ENCODE data around the gene KIAA0825. TPM values are rescaled to one million over a fixed set of nuclear protein-coding genes. Genes with fewer than 3 reads are reported as not detected.

KIAA0825 gene
- total RNA-seq, 3 donors from 2014 or later (not counting 1 experiment from before 2014, with no cell fraction given) = 2.4 to 5.0 (median 4.8) TPM

- intact Hi-C loops (cut with micrococcal nuclease) = no loop called here
- ATAC-seq = no peak
- H3K27me3 Mint-ChIP-seq (ENCODE audit: low read depth in 2 of 2) = no peaks in the 10 kb centered on the region
- H3K4me1 ChIP-seq (ENCODE audit: control insufficient read depth, insufficient read depth, low read length) = no peaks in the 10 kb centered on the region
- H3K4me1 Mint-ChIP-seq = no peaks in the 10 kb centered on the region
- TF ChIP-seq, protein P1, sequence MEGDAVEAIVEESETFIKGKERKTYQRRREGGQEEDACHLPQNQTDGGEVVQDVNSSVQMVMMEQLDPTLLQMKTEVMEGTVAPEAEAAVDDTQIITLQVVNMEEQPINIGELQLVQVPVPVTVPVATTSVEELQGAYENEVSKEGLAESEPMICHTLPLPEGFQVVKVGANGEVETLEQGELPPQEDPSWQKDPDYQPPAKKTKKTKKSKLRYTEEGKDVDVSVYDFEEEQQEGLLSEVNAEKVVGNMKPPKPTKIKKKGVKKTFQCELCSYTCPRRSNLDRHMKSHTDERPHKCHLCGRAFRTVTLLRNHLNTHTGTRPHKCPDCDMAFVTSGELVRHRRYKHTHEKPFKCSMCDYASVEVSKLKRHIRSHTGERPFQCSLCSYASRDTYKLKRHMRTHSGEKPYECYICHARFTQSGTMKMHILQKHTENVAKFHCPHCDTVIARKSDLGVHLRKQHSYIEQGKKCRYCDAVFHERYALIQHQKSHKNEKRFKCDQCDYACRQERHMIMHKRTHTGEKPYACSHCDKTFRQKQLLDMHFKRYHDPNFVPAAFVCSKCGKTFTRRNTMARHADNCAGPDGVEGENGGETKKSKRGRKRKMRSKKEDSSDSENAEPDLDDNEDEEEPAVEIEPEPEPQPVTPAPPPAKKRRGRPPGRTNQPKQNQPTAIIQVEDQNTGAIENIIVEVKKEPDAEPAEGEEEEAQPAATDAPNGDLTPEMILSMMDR (IDR thresholded peaks at IDR 0.05) = no peak
- no peak overlapping the region for H3K4me3 Mint-ChIP-seq
- DNase-seq = no peak
- H3K27me3 ChIP-seq (ENCODE audit: control insufficient read depth, insufficient read depth, low read length) = no peaks in the 10 kb centered on the region
- no peak overlapping the region for H3K27ac Mint-ChIP-seq
- H3K36me3 ChIP-seq (ENCODE audit: control insufficient read depth, insufficient read depth, low read length) = no peaks in the 10 kb centered on the region
- no peaks in the 10 kb centered on the region for H3K9me3 ChIP-seq (ENCODE audit: control insufficient read depth, insufficient read depth, low read length)
- H3K27ac ChIP-seq (ENCODE audit: low read length) = no peak overlapping the region
- H3K9me3 Mint-ChIP-seq = no peaks in the 10 kb centered on the region
- H3K36me3 Mint-ChIP-seq = no peaks in the 10 kb centered on the region
- WGBS (ENCODE audit: insufficient coverage) = no CpG with 5 or more reads among the region's 1 CpG
- H3K4me3 ChIP-seq (ENCODE audit: low read length) = no peak overlapping the region
Observed at GRCh38 chr5:94310833-94311232, 307.6 kb downstream of the KIAA0825 start.

GRCh38 chr5:94309141-94309540, 309.3 kb downstream of the KIAA0825 start:
- H3K27me3 ChIP-seq (ENCODE audit: control insufficient read depth, insufficient read depth, low read length) = no peaks in the 10 kb centered on the region
- H3K27ac ChIP-seq (ENCODE audit: low read length) = no peak overlapping the region
- ATAC-seq (no peak), DNase-seq (no peak)
- H3K36me3 ChIP-seq (ENCODE audit: control insufficient read depth, insufficient read depth, low read length) = no peaks in the 10 kb centered on the region
- H3K4me1 Mint-ChIP-seq = no peaks in the 10 kb centered on the region
- TF ChIP-seq, protein P1 (IDR thresholded peaks at IDR 0.05) = no peak
- H3K9me3 ChIP-seq (ENCODE audit: control insufficient read depth, insufficient read depth, low read length) = no peaks in the 10 kb centered on the region
- no peaks in the 10 kb centered on the region for H3K4me1 ChIP-seq (ENCODE audit: control insufficient read depth, insufficient read depth, low read length)
- H3K9me3 Mint-ChIP-seq = no peaks in the 10 kb centered on the region
- intact Hi-C loops (cut with micrococcal nuclease) = no loop called here
- H3K27ac Mint-ChIP-seq = no peak overlapping the region
- WGBS (ENCODE audit: insufficient coverage) = no CpG with 5 or more reads among the region's 1 CpG
- H3K27me3 Mint-ChIP-seq (ENCODE audit: low read depth in 2 of 2) = no peaks in the 10 kb centered on the region
- no peaks in the 10 kb centered on the region for H3K36me3 Mint-ChIP-seq
- no peak overlapping the region for H3K4me3 Mint-ChIP-seq
- H3K4me3 ChIP-seq (ENCODE audit: low read length) = no peak overlapping the region

DNA sequence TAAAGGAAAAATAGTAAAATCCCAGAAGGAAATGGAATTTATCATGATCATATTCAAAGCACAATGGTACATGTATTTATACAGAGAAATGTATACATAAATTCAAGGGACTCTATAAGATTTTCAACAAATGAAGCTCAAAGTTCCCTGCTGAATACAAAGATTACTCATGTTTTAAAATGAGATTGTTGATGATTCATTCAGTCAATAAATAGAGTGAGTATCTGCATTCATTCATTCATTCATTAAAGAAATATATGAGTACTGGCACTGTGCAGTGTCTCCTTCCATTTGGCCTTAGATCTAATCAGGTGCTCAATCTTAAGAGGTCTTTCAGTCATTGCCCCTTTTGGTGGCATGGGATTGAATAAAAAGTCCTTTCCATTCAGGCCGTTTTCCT, 310.0 kb downstream of the KIAA0825 start:
- H3K27me3 ChIP-seq (ENCODE audit: control insufficient read depth, insufficient read depth, low read length) = no peaks in the 10 kb centered on the region
- H3K27ac ChIP-seq (ENCODE audit: low read length) = no peak overlapping the region
- H3K4me1 ChIP-seq (ENCODE audit: control insufficient read depth, insufficient read depth, low read length) = no peaks in the 10 kb centered on the region
- intact Hi-C loops (cut with micrococcal nuclease) = no loop called here
- no peaks in the 10 kb centered on the region for H3K9me3 Mint-ChIP-seq
- WGBS (ENCODE audit: insufficient coverage) = 75% methylated on average over 1 of the region's 1 CpG
- H3K36me3 ChIP-seq (ENCODE audit: control insufficient read depth, insufficient read depth, low read length) = no peaks in the 10 kb centered on the region
- no peaks in the 10 kb centered on the region for H3K27me3 Mint-ChIP-seq (ENCODE audit: low read depth in 2 of 2)
- TF ChIP-seq, protein P1 (IDR thresholded peaks at IDR 0.05) = no peak
- ATAC-seq (no peak), DNase-seq (no peak)
- no peak overlapping the region for H3K4me3 ChIP-seq (ENCODE audit: low read length)
- H3K9me3 ChIP-seq (ENCODE audit: control insufficient read depth, insufficient read depth, low read length) = no peaks in the 10 kb centered on the region
- no peaks in the 10 kb centered on the region for H3K4me1 Mint-ChIP-seq
- H3K27ac Mint-ChIP-seq = no peak overlapping the region
- H3K4me3 Mint-ChIP-seq = no peak overlapping the region
- H3K36me3 Mint-ChIP-seq = no peaks in the 10 kb centered on the region

GRCh38 chr5:94304146-94304545, 314.3 kb downstream of the KIAA0825 start:
- no peaks in the 10 kb centered on the region for H3K36me3 Mint-ChIP-seq
- no peaks in the 10 kb centered on the region for H3K4me1 ChIP-seq (ENCODE audit: control insufficient read depth, insufficient read depth, low read length)
- H3K4me3 Mint-ChIP-seq = no peak overlapping the region
- H3K27me3 ChIP-seq (ENCODE audit: control insufficient read depth, insufficient read depth, low read length) = no peaks in the 10 kb centered on the region
- WGBS (ENCODE audit: insufficient coverage) = 90% methylated on average over 7 of the region's 7 CpGs
- no peak overlapping the region for H3K27ac Mint-ChIP-seq
- TF ChIP-seq, protein P1 (IDR thresholded peaks at IDR 0.05) = no peak
- intact Hi-C loops (cut with micrococcal nuclease) = no loop called here
- H3K4me1 Mint-ChIP-seq = no peaks in the 10 kb centered on the region
- no peaks in the 10 kb centered on the region for H3K9me3 ChIP-seq (ENCODE audit: control insufficient read depth, insufficient read depth, low read length)
- no peaks in the 10 kb centered on the region for H3K36me3 ChIP-seq (ENCODE audit: control insufficient read depth, insufficient read depth, low read length)
- no peaks in the 10 kb centered on the region for H3K27me3 Mint-ChIP-seq (ENCODE audit: low read depth in 2 of 2)
- no peaks in the 10 kb centered on the region for H3K9me3 Mint-ChIP-seq
- no peak overlapping the region for H3K27ac ChIP-seq (ENCODE audit: low read length)
- DNase-seq (no peak), ATAC-seq (no peak)
- H3K4me3 ChIP-seq (ENCODE audit: low read length) = no peak overlapping the region

Measured in natural killer cell (primary cell).